WERI-Rb-1 (cell line): ENCODE data around the gene GGA2.

Experiments
- DNase-seq: peaks from one replicate; pipeline ENCODE4 v3.0.0-alpha.2; 2020
- H3K27ac ChIP-seq: fragments of 250-450 bp; sonication (Bioruptor Pico); 2 replicates; pipeline ENCODE4 v1.5.1; 2020; ENCODE audit warnings: mild to moderate bottlenecking, moderate library complexity
- H3K27me3 ChIP-seq: fragments of 250-450 bp; sonication (Bioruptor Pico); 2 replicates; pipeline ENCODE4 v1.5.1; 2021; ENCODE audit warnings: mild to moderate bottlenecking, low read depth, moderate library complexity; ENCODE audit not compliant: insufficient read depth, severe bottlenecking
- H3K36me3 ChIP-seq: fragments of 250-450 bp; sonication (Bioruptor Pico); 2 replicates; pipeline ENCODE4 v1.5.1; 2020; ENCODE audit warnings: mild to moderate bottlenecking, moderate library complexity
- H3K4me3 ChIP-seq: 2 replicates; pipeline ENCODE4 v1.5.1; 2011; ENCODE audit warnings: low read depth, mild to moderate bottlenecking, control low read depth, low read length
- H3K9me3 ChIP-seq: fragments of 250-450 bp; sonication (Bioruptor Pico); 2 replicates; pipeline ENCODE4 v1.5.1; 2021; ENCODE audit warnings: mild to moderate bottlenecking, moderate library complexity; ENCODE audit not compliant: severe bottlenecking
- CTCF ChIP-seq: IDR thresholded peaks from 2 replicates; pipeline ENCODE4 v1.5.1; 2011; ENCODE audit warnings: low read depth, mild to moderate bottlenecking, control low read depth, inconsistent platforms, low read length

GGA2 gene

GRCh38 chr16:23495671-23496070 lies 14.6 kb downstream of the GGA2 start:
- no peak overlapping the region for H3K27ac ChIP-seq
- H3K4me3 ChIP-seq = no peak overlapping the region
- peaks cover 72% of the 10 kb centered on the region for H3K36me3 ChIP-seq
- TF ChIP-seq CTCF = no peak
- no peak for DNase-seq
- no peaks in the 10 kb centered on the region for H3K9me3 ChIP-seq
- H3K27me3 ChIP-seq = no peaks in the 10 kb centered on the region

- Histone ChIP-seq H3K27ac (no peak overlapping the region), H3K27me3 (no peaks in the 10 kb centered on the region), H3K9me3 (no peaks in the 10 kb centered on the region), H3K36me3 (peaks cover 78% of the 10 kb centered on the region), H3K4me3 (no peak overlapping the region)
- no peak for TF ChIP-seq CTCF
- no peak for DNase-seq
These were observed 16.1 kb downstream of the GGA2 start for GRCh38 chr16:23494188-23494587.

- H3K36me3 ChIP-seq = peaks cover 93% of the 10 kb centered on the region
- H3K27me3 ChIP-seq = no peaks in the 10 kb centered on the region
- H3K27ac ChIP-seq = no peak overlapping the region
These were observed 18.6 kb downstream of the GGA2 start for GRCh38 chr16:23491490-23492391.

GRCh38 chr16:23486480-23486879 lies 23.8 kb downstream of the GGA2 start:
- no peak for DNase-seq
- Histone ChIP-seq H3K27me3 (no peaks in the 10 kb centered on the region), H3K36me3 (peaks cover 94% of the 10 kb centered on the region), H3K4me3 (no peak overlapping the region), H3K27ac (no peak overlapping the region), H3K9me3 (no peaks in the 10 kb centered on the region)
- TF ChIP-seq CTCF = no peak

More at GRCh38 chr16:23491490-23492391, 18.6 kb downstream of the GGA2 start:
- H3K9me3 ChIP-seq = no peaks in the 10 kb centered on the region
- TF ChIP-seq CTCF = no peak
- H3K4me3 ChIP-seq = no peak overlapping the region
- no peak for DNase-seq

- no peak for TF ChIP-seq CTCF
- peaks cover 95% of the 10 kb centered on the region for H3K36me3 ChIP-seq
- H3K27ac ChIP-seq = no peak overlapping the region
- no peaks in the 10 kb centered on the region for H3K27me3 ChIP-seq
- no peak overlapping the region for H3K4me3 ChIP-seq
- no peaks in the 10 kb centered on the region for H3K9me3 ChIP-seq
- no peak for DNase-seq
These were observed 24.5 kb downstream of the GGA2 start for GRCh38 chr16:23485841-23486240.
